GM10847 (cell line): Measurements from ENCODE around the gene SPECC1L.

Experiments
- POLR2A ChIP-seq: IDR thresholded peaks from 2 replicates; pipeline ENCODE4 v1.6.1; 2011; ENCODE audit not compliant: insufficient read length; ENCODE audit errors: extremely low read depth

Gene SPECC1L

GRCh38 chr22:24247011-24247507 lies 23.6 kb upstream of the SPECC1L start:
- TF ChIP-seq POLR2A = no peak

GRCh38 chr22:24247564-24248344 lies 22.9 kb upstream of the SPECC1L start:
- no peak for TF ChIP-seq POLR2A

- TF ChIP-seq POLR2A = no peak
Observed at GRCh38 chr22:24265734-24266133, 4.9 kb upstream of the SPECC1L start.

- TF ChIP-seq POLR2A = no peak
Observed at GRCh38 chr22:24271386-24271854, 789 bp downstream of the SPECC1L start.

GRCh38 chr22:24282401-24282800 lies 11.8 kb downstream of the SPECC1L start:
- TF ChIP-seq POLR2A = no peak

GRCh38 chr22:24284747-24285203 lies 14.1 kb downstream of the SPECC1L start:
- TF ChIP-seq POLR2A = no peak

- no peak for TF ChIP-seq POLR2A
Observed at GRCh38 chr22:24285245-24285644, 14.6 kb downstream of the SPECC1L start.

- TF ChIP-seq POLR2A = no peak
Observed at GRCh38 chr22:24289114-24289513, 18.5 kb downstream of the SPECC1L start.

- TF ChIP-seq POLR2A = no peak
Observed at GRCh38 chr22:24289741-24290163, 19.1 kb downstream of the SPECC1L start.

GRCh38 chr22:24290459-24290858 lies 19.8 kb downstream of the SPECC1L start:
- no peak for TF ChIP-seq POLR2A

GRCh38 chr22:24291515-24292201 lies 21.0 kb downstream of the SPECC1L start:
- no peak for TF ChIP-seq POLR2A

- no peak for TF ChIP-seq POLR2A
Observed at GRCh38 chr22:24302591-24302990, 32.0 kb downstream of the SPECC1L start.

- TF ChIP-seq POLR2A = no peak
Observed at GRCh38 chr22:24303007-24303406, 32.4 kb downstream of the SPECC1L start.

GRCh38 chr22:24304062-24304675 lies 33.5 kb downstream of the SPECC1L start:
- TF ChIP-seq POLR2A = no peak

- TF ChIP-seq POLR2A = no peak
Observed at GRCh38 chr22:24305260-24305692, 34.6 kb downstream of the SPECC1L start.

- TF ChIP-seq POLR2A = no peak
Observed at GRCh38 chr22:24310969-24311368, 40.3 kb downstream of the SPECC1L start.

GRCh38 chr22:24315367-24315966 lies 44.8 kb downstream of the SPECC1L start:
- TF ChIP-seq POLR2A = no peak
